IgD-negative memory B cell (primary cell): ENCODE measurements around the gene MOG. TPM values are rescaled to one million over a fixed set of nuclear protein-coding genes. Genes with fewer than 3 reads are reported as not detected.
"Not testable (repeated sequence)": the region's sequence is repeated elsewhere in the genome, so short reads cannot be mapped to it uniquely, and the experiment has no call there.

Experiments
- H3K27ac Mint-ChIP-seq, 3 donors: one replicate each; pipeline ENCODE4 v1.8.0; 2020 to 2022; ENCODE audit warnings: mild to moderate bottlenecking in 3 of 3, mixed read lengths in 3 of 3, moderate library complexity in 1 of 3
- H3K27me3 Mint-ChIP-seq: one replicate; pipeline ENCODE4 v1.8.0; 2021; ENCODE audit warnings: mixed read lengths
- H3K36me3 Mint-ChIP-seq: one replicate; pipeline ENCODE4 v1.8.0; 2020; ENCODE audit warnings: mild to moderate bottlenecking, mixed read lengths
- H3K4me1 Mint-ChIP-seq, 3 donors: one replicate each; pipeline ENCODE4 v1.8.0; 2020 to 2022; ENCODE audit warnings: mixed read lengths in 3 of 3, mild to moderate bottlenecking in 1 of 3
- H3K4me3 Mint-ChIP-seq, 4 donors: one replicate each; pipeline ENCODE4 v1.8.0; 2020 to 2022; ENCODE audit warnings: mild to moderate bottlenecking in 4 of 4, mixed read lengths in 4 of 4, moderate library complexity in 3 of 4
- H3K9me3 Mint-ChIP-seq, 3 donors: one replicate each; pipeline ENCODE4 v1.8.0; 2020 to 2021; ENCODE audit warnings: mixed read lengths in 3 of 3, mild to moderate bottlenecking in 1 of 3
- polyA plus RNA-seq: library from polyadenylated mRNA; unstranded; fragments of 300-500 nt; fragmentation: Illumina TruSeq; gene quantifications from one replicate; pipeline ENCODE4 v1.2.3, GENCODE V29; 2021

The MOG gene
- polyA plus RNA-seq, 1 donor from 2014 or later = not detected

DNA sequence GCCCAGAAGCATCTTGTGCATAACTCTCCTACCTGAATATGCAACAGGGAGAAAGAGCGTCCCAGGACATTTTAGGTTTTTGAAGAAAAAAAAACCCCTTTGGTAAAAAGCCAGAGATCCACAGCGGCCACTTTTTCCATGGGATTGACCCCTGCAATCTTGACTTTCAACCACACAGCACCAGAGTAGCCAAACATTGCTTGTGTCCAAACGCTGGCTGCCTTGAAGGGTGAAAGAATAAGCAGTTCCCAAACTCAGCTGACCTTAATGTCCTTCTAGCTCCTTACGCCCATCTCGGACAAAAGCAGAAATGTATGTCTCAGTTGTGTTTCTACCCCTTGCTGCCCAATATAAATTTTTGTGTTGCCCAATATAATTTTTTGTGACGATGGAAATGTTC lies 1.2 kb upstream of the MOG start:
- no peaks in the 10 kb centered on the region for H3K36me3 Mint-ChIP-seq
- H3K27me3 Mint-ChIP-seq = peaks cover 9% of the 10 kb centered on the region
- H3K9me3 Mint-ChIP-seq = peaks cover 0 to 4% (median 0%) of the 10 kb centered on the region in 3 donors
- H3K27ac Mint-ChIP-seq = no peak overlapping the region
- H3K4me1 Mint-ChIP-seq = peaks cover 4 to 6% (median 5%) of the 10 kb centered on the region in 3 donors
- H3K4me3 Mint-ChIP-seq = no peak overlapping the region

DNA sequence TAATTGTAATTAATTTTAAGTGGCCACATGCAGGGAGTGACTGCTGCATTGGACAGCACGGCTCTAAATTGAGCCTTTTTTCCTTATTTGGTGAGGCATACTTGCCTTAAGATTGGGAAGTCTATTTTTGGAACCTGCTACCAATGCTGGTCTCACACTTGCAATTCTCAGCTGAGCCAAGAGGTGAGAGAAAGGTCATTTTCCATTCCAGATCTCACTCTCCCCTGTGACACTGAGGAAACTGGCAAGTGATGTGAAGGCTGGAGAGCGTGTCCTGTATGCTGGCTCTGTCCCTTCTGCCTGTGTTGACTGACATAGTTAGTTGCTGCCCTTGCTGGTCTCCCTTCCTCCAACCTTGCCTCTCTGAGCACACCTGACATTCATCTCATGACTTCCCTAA lies 735 bp upstream of the MOG start:
- Mint-ChIP-seq H3K36me3 (no peaks in the 10 kb centered on the region), H3K9me3 (peaks cover 0 to 4% (median 2%) of the 10 kb centered on the region in 3 donors), H3K4me1 (peaks cover 4 to 6% (median 5%) of the 10 kb centered on the region in 3 donors), H3K4me3 (no peak overlapping the region), H3K27ac (no peak overlapping the region), H3K27me3 (peaks cover 13% of the 10 kb centered on the region)

DNA sequence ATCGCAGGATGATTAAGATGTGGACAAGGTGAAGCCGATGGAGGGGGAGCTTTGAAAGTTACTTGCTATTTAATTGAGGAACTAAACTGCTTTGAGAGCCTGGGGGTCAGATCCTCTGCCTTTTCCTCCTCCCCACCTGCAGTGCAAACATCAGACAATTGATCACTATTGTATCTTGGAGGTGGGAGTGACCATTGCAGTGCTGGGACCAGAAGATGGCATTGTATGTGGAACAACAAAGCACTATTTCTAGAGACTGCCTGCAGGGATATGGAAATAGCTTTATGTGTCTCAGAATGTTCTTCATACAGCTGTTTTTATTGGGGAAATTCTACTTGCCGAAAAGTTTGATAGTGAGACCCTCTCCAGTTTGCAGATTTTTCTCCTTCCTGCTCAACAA lies 4.2 kb downstream of the MOG start:
- H3K9me3 Mint-ChIP-seq = peaks cover 0 to 4% (median 2%) of the 10 kb centered on the region in 3 donors
- no peaks in the 10 kb centered on the region for H3K4me1 Mint-ChIP-seq
- no peak overlapping the region for H3K27ac Mint-ChIP-seq
- H3K36me3 Mint-ChIP-seq = no peaks in the 10 kb centered on the region
- no peak overlapping the region for H3K4me3 Mint-ChIP-seq
- H3K27me3 Mint-ChIP-seq = peaks cover 18% of the 10 kb centered on the region

- not testable (repeated sequence) for H3K27ac Mint-ChIP-seq, H3K4me3 Mint-ChIP-seq, H3K4me1 Mint-ChIP-seq, H3K9me3 Mint-ChIP-seq, H3K36me3 Mint-ChIP-seq
- H3K27me3 Mint-ChIP-seq = peaks cover 18% of the 10 kb centered on the region
Measured at GRCh38 chr6:29661502-29662141, 4.7 kb downstream of the MOG start.

GRCh38 chr6:29663300-29664042 lies 6.6 kb downstream of the MOG start:
- peaks cover 0 to 5% (median 2%) of the 10 kb centered on the region in 3 donors for H3K4me1 Mint-ChIP-seq
- H3K36me3 Mint-ChIP-seq = no peaks in the 10 kb centered on the region
- H3K27me3 Mint-ChIP-seq = peaks cover 19% of the 10 kb centered on the region
- no peak overlapping the region for H3K4me3 Mint-ChIP-seq
- no peak overlapping the region for H3K27ac Mint-ChIP-seq
- peaks cover 0 to 4% (median 2%) of the 10 kb centered on the region in 3 donors for H3K9me3 Mint-ChIP-seq

GRCh38 chr6:29665942-29666825 lies 9.3 kb downstream of the MOG start:
- Mint-ChIP-seq H3K36me3 (no peaks in the 10 kb centered on the region), H3K9me3 (no peaks in the 10 kb centered on the region), H3K27ac (no peak overlapping the region), H3K4me3 (no peak overlapping the region), H3K4me1 (peaks cover 0 to 5% (median 2%) of the 10 kb centered on the region in 3 donors), H3K27me3 (peaks cover 17% of the 10 kb centered on the region)

DNA sequence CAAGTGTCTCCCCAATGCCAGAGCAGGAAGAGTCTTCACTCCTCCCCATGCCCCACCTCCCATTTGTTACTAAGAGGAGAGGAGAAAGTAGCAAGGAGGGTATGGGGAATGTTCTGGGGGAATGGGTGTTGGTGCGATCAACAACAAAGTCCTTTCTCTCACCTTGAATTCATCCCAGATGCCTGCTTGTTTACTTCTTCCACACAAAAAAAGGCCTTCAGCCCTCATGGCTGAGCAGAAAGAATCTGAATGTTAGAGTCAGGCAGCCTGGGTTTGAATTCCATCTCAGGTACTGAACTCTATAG lies 9.9 kb downstream of the MOG start:
- Mint-ChIP-seq H3K27me3 (peaks cover 11% of the 10 kb centered on the region), H3K9me3 (no peaks in the 10 kb centered on the region), H3K27ac (no peak overlapping the region), H3K4me1 (peaks cover 0 to 5% (median 2%) of the 10 kb centered on the region in 3 donors), H3K4me3 (no peak overlapping the region), H3K36me3 (no peaks in the 10 kb centered on the region)

GRCh38 chr6:29667158-29667557 lies 10.3 kb downstream of the MOG start:
- Mint-ChIP-seq H3K36me3 (no peaks in the 10 kb centered on the region), H3K4me1 (peaks cover 0 to 5% (median 2%) of the 10 kb centered on the region in 3 donors), H3K4me3 (no peak overlapping the region), H3K27ac (no peak overlapping the region), H3K9me3 (no peaks in the 10 kb centered on the region), H3K27me3 (peaks cover 9% of the 10 kb centered on the region)

- H3K9me3 Mint-ChIP-seq = no peaks in the 10 kb centered on the region
- no peak overlapping the region for H3K4me3 Mint-ChIP-seq
- H3K4me1 Mint-ChIP-seq = peaks cover 0 to 5% (median 2%) of the 10 kb centered on the region in 3 donors
- H3K27ac Mint-ChIP-seq = no peak overlapping the region
- H3K27me3 Mint-ChIP-seq = peaks cover 6% of the 10 kb centered on the region
- H3K36me3 Mint-ChIP-seq = peaks cover 2% of the 10 kb centered on the region
Measured at GRCh38 chr6:29671026-29671425, 14.1 kb downstream of the MOG start.

- not testable (repeated sequence) for H3K36me3 Mint-ChIP-seq, H3K4me3 Mint-ChIP-seq, H3K9me3 Mint-ChIP-seq, H3K4me1 Mint-ChIP-seq, H3K27me3 Mint-ChIP-seq
- peak overlapping the region in 1 of 3 donors; percentile 19 for H3K27ac Mint-ChIP-seq
Measured at GRCh38 chr6:29672116-29672515, 15.2 kb downstream of the MOG start.

DNA sequence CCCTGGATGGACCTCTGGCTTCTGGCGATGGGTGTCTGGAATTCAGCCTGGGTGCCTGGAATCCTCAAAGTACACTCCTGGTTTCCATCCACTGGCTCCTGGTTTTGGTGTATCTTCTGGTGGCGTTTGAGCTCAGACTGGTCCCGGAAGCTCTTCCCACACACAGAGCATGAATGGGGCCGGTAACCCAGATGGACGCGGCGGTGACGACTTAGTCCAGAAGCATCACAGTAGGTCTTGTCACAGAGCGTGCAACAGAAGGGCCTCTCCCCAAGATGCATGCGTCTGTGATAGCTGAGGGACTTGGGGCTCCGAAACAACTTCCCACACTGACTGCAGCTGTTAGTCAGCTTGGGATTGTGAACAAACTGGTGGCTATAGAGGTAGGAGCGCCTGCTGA lies 16.3 kb downstream of the MOG start:
- H3K27me3 Mint-ChIP-seq = peaks cover 5% of the 10 kb centered on the region
- peaks cover 2% of the 10 kb centered on the region for H3K36me3 Mint-ChIP-seq
- H3K27ac Mint-ChIP-seq = no peak overlapping the region
- no peaks in the 10 kb centered on the region for H3K9me3 Mint-ChIP-seq
- no peak overlapping the region for H3K4me3 Mint-ChIP-seq
- peaks cover 2 to 6% (median 3%) of the 10 kb centered on the region in 3 donors for H3K4me1 Mint-ChIP-seq

DNA sequence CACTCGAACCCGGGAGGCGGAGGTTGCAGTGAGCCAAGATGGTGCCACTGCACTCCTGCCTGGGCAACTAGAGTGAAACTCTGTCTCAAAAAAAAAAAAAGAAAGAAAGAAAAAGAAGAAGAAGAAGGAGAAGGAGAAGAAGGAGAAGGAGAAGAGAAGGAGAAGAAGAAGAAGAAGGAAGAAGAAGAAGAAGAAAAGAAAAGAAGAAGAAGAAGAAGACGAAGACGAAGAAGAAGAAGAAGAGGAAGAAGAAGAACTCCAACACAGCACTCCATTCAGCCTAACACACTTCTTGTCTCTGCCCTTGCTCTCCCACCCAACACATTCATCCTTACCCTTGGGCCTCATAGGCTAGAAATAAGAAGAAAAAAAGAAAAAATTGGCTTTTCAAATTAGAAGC lies 17.1 kb downstream of the MOG start:
- Mint-ChIP-seq H3K9me3 (no peaks in the 10 kb centered on the region), H3K27ac (no peak overlapping the region), H3K4me1 (peaks cover 2 to 6% (median 3%) of the 10 kb centered on the region in 3 donors), H3K27me3 (peaks cover 5% of the 10 kb centered on the region), H3K36me3 (peaks cover 2% of the 10 kb centered on the region), H3K4me3 (no peak overlapping the region)

- Mint-ChIP-seq H3K4me1 (peaks cover 2 to 10% (median 6%) of the 10 kb centered on the region in 3 donors), H3K9me3 (no peaks in the 10 kb centered on the region), H3K4me3 (no peak overlapping the region), H3K27ac (peak overlapping the region in 1 of 3 donors; percentile 59), H3K36me3 (peaks cover 2% of the 10 kb centered on the region), H3K27me3 (peaks cover 4% of the 10 kb centered on the region)
Measured at GRCh38 chr6:29675561-29675960, 18.7 kb downstream of the MOG start.

DNA sequence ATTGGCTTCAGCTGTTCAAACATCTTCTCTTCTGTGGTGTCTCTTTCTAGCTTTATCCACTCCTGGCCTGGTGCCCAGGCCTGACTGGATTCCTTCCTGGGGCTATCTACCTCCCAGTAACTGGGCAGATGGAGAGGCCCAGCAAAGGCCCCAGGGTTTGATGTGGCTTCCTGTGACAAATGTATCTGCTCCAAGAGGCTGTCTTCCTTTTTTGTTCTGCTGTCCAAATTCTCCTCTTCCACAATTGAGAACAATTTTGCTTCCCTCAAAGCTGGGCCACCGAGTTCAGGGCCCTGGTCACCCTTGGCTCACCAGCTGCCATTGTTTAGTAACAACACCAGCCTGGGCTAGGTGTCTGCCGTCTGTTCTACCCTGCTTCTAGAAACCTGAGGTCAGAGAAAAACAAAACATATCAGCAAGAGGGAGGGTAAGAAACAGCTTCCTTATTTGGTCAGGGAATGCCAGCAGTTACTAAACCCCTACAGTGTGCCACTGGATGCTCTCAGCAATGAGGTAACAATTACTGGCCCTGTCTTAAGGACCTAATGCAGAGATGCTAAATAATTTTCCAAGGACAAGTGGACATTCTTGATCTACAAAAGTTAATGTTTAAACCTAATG lies 20.2 kb downstream of the MOG start:
- Mint-ChIP-seq H3K4me3 (no peak overlapping the region), H3K27ac (no peak overlapping the region), H3K4me1 (peaks cover 2 to 10% (median 6%) of the 10 kb centered on the region in 3 donors), H3K27me3 (peaks cover 4% of the 10 kb centered on the region), H3K36me3 (peaks cover 2% of the 10 kb centered on the region), H3K9me3 (no peaks in the 10 kb centered on the region)

- no peak overlapping the region for H3K27ac Mint-ChIP-seq
- H3K9me3 Mint-ChIP-seq = no peaks in the 10 kb centered on the region
- no peaks in the 10 kb centered on the region for H3K36me3 Mint-ChIP-seq
- peaks cover 4% of the 10 kb centered on the region for H3K27me3 Mint-ChIP-seq
- H3K4me1 Mint-ChIP-seq = peaks cover 2 to 10% (median 6%) of the 10 kb centered on the region in 3 donors
- no peak overlapping the region for H3K4me3 Mint-ChIP-seq
Measured at GRCh38 chr6:29678114-29678513, 21.2 kb downstream of the MOG start.
